CD4-positive, alpha-beta T cell (primary cell): ENCODE measurements around the gene PIM2. TPM values are rescaled to one million over a fixed set of nuclear protein-coding genes. Genes with fewer than 3 reads are reported as not detected.
A peak's percentile ranks its signal among the peaks of the same experiment; 100 is the strongest.

ENCODE experiments used
- ATAC-seq: fragments of 200-7000 bp; cut with Tn5 transposase; one replicate; pipeline ENCODE4 v1.10.0; 2022; ENCODE audit warnings: mild to moderate bottlenecking; ENCODE audit not compliant: poor library complexity
- CTCF ChIA-PET: fragments of 350-600 bp; sonication (Branson Sonifier 250); formaldehyde crosslinking; loops from one replicate; lab custom pipeline; 2021; ENCODE audit warnings: antibody characterized with exemption, inconsistent platforms; lab: Charles Lee
- POLR2A ChIA-PET: fragments of 350-600 bp; sonication (Branson Sonifier 250); formaldehyde crosslinking; loops from one replicate; lab custom pipeline; 2021; ENCODE audit warnings: antibody characterized with exemption, inconsistent platforms; lab: Charles Lee
- DNase-seq, 14 experiments: peaks; one replicate each; pipeline ENCODE4 v3.0.0-alpha.2; 2013 to 2020; ENCODE audit warnings: mixed read lengths in 2 of 14
- H3K27ac ChIP-seq, 2 donors: one replicate each; pipeline versions ENCODE4 v1.5.1 to v1.7.0; 2013; ENCODE audit warnings: low read length in 2 of 2, low read depth in 1 of 2, mild to moderate bottlenecking in 1 of 2
- H3K27me3 ChIP-seq, 2 experiments: 1 replicate in 1 of 2; 2 replicates in 1 of 2; pipeline versions ENCODE4 v1.6.1 to v1.7.0; 2013; ENCODE audit warnings: low read length in 2 of 2, control low read depth in 1 of 2, mild to moderate bottlenecking in 1 of 2, moderate library complexity in 1 of 2; ENCODE audit not compliant: insufficient read depth in 2 of 2, control insufficient read depth in 1 of 2
- H3K36me3 ChIP-seq: one replicate; pipeline ENCODE4 v1.6.1; 2013; ENCODE audit warnings: low read length, control low read depth; ENCODE audit not compliant: insufficient read depth
- H3K4me1 ChIP-seq: one replicate; pipeline ENCODE4 v1.6.1; 2013; ENCODE audit warnings: low read length, control low read depth; ENCODE audit not compliant: insufficient read depth
- H3K4me3 ChIP-seq: one replicate; pipeline ENCODE4 v1.5.1; 2013; ENCODE audit warnings: mild to moderate bottlenecking, low read length, moderate library complexity
- H3K9me3 ChIP-seq, 2 experiments: 1 replicate in 1 of 2; 2 replicates in 1 of 2; pipeline versions ENCODE4 v1.6.1 to v1.7.0; 2013; ENCODE audit warnings: low read length in 2 of 2, mild to moderate bottlenecking in 2 of 2, control low read depth in 1 of 2, moderate library complexity in 1 of 2; ENCODE audit not compliant: control insufficient read depth in 1 of 2, insufficient read depth in 1 of 2
- H3K27ac Mint-ChIP-seq: one replicate; pipeline ENCODE4 v1.8.0; 2020; ENCODE audit warnings: mixed read lengths
- H3K27me3 Mint-ChIP-seq: one replicate; pipeline ENCODE4 v1.8.0; 2021; ENCODE audit warnings: mixed read lengths
- H3K36me3 Mint-ChIP-seq: one replicate; pipeline ENCODE4 v1.8.0; 2021; ENCODE audit warnings: low read depth, mixed read lengths
- H3K4me1 Mint-ChIP-seq: one replicate; pipeline ENCODE4 v1.8.0; 2021; ENCODE audit warnings: low read depth, mixed read lengths
- H3K4me3 Mint-ChIP-seq: one replicate; pipeline ENCODE4 v1.8.0; 2020; ENCODE audit warnings: mild to moderate bottlenecking, mixed read lengths
- H3K9me3 Mint-ChIP-seq: one replicate; pipeline ENCODE4 v1.8.0; 2020; ENCODE audit warnings: mixed read lengths
- CTCF ChIP-seq: fragments of 200-600 bp; IDR thresholded peaks from one replicate; pipeline ENCODE4 v1.8.0; 2022; ENCODE audit warnings: antibody characterized with exemption, mild to moderate bottlenecking
- intact Hi-C, 2 experiments: fragments of 100-400 bp; cut with DNase I in 1 of 2; cut with micrococcal nuclease in 1 of 2; formaldehyde crosslinking; loops; one replicate each; pipeline versions ENCODE4 v1.15.1 to v1.9.0; 2023 to 2025; cut with DNase I, micrococcal nuclease
- total RNA-seq, 174 experiments: library from RNA in 2 of 174; stranded (reverse) in 2 of 174; gene quantifications; one replicate each; pipeline ENCODE4 v1.2.3 and lab custom pipeline; 2021 to 2026

PIM2 gene
- total RNA-seq, 2 experiments from 2014 or later, result 212 to 225 TPM

- Mint-ChIP-seq H3K9me3 (no peaks in the 10 kb centered on the region), H3K4me3 (peak overlapping the region; percentile 70), H3K27me3 (no peaks in the 10 kb centered on the region), H3K4me1 (peaks cover 96% of the 10 kb centered on the region), H3K27ac (peak overlapping the region; percentile 98), H3K36me3 (peaks cover 75% of the 10 kb centered on the region)
- ChIA-PET CTCF (interaction anchor here (0.8 to 2.5 kb wide), 3 partner anchors 17 to 47 kb away, joined by 3 to 13 read pairs (median 4); no protein-coding TSS in a partner anchor), POLR2A (interaction anchor here (0.8 to 9.1 kb wide), 15 partner anchors 10 to 364 kb away, joined by 4 to 335 read pairs (median 11); partner anchors contain the start of genes OTUD5, PIM2, PQBP1 and RBM3)
- DNase-seq, result peak in 12 of 14 experiments; percentile 38 to 90 (median 66)
- H3K9me3 ChIP-seq, result no peaks in the 10 kb centered on the region
- peak; percentile 35 for ATAC-seq
- TF ChIP-seq CTCF, result no peak
- peak overlapping the region; percentile 92 to 93 for H3K27ac ChIP-seq
- peaks cover 98% of the 10 kb centered on the region for H3K4me1 ChIP-seq
- H3K36me3 ChIP-seq, result peaks cover 25% of the 10 kb centered on the region
- no peak overlapping the region for H3K4me3 ChIP-seq
- H3K27me3 ChIP-seq, result no peaks in the 10 kb centered on the region
- intact Hi-C loops, result loop anchor here in 1 of 2 experiments (2.0 to 5.0 kb wide), 2 partner anchors 48 to 292 kb away; no protein-coding TSS in a partner anchor
Measured at GRCh38 chrX:48938721-48939425, 20.0 kb upstream of the PIM2 start.

- H3K36me3 Mint-ChIP-seq, result peaks cover 70% of the 10 kb centered on the region
- Histone ChIP-seq H3K27ac (peak overlapping the region; percentile 92 to 93), H3K4me1 (peaks cover 85% of the 10 kb centered on the region), H3K36me3 (peaks cover 32% of the 10 kb centered on the region), H3K27me3 (no peaks in the 10 kb centered on the region), H3K4me3 (peak overlapping the region; percentile 49), H3K9me3 (no peaks in the 10 kb centered on the region)
- peak; percentile 40 for TF ChIP-seq CTCF
- peaks cover 90% of the 10 kb centered on the region for H3K4me1 Mint-ChIP-seq
- no peaks in the 10 kb centered on the region for H3K27me3 Mint-ChIP-seq
- intact Hi-C loops, result loop anchor here (1.0 to 5.0 kb wide), 4 partner anchors 17 to 290 kb away; no protein-coding TSS in a partner anchor
- no peaks in the 10 kb centered on the region for H3K9me3 Mint-ChIP-seq
- peak; percentile 68 for ATAC-seq
- peak overlapping the region; percentile 82 for H3K4me3 Mint-ChIP-seq
- peak overlapping the region; percentile 98 for H3K27ac Mint-ChIP-seq
- peak; percentile 77 to 94 (median 88) for DNase-seq
- ChIA-PET CTCF (interaction anchor here (0.7 to 2.5 kb wide), 10 partner anchors 9 to 242 kb away, joined by 3 to 13 read pairs (median 8); partner anchors contain the start of genes PQBP1, SLC35A2 and TIMM17B), POLR2A (interaction anchor here (0.6 to 9.1 kb wide), 21 partner anchors 9 to 363 kb away, joined by 3 to 335 read pairs (median 5); partner anchors contain the start of genes GRIPAP1, HDAC6, OTUD5 and PIM2)
Measured at GRCh38 chrX:48937054-48937907, 18.5 kb upstream of the PIM2 start.
